K562 (cell line): ENCODE data around the gene CPA2.

ENCODE experiments used
- BCLAF1 ChIP-seq, 2 experiments: fragments of 450-650 bp in 1 of 2; IDR thresholded peaks; 2 replicates each; pipeline ENCODE4 v1.6.1; 2011 to 2017; ENCODE audit warnings: low read depth in 2 of 2, antibody characterized with exemption in 1 of 2, borderline replicate concordance in 1 of 2, low read length in 1 of 2, mild to moderate bottlenecking in 1 of 2, mixed read lengths in 1 of 2; ENCODE audit not compliant: control insufficient read depth in 1 of 2
- CCAR2 ChIP-seq: fragments of 200-400 bp; formaldehyde crosslinking; IDR thresholded peaks from 2 replicates; pipeline ENCODE4 v1.6.1; 2017; ENCODE audit warnings: mild to moderate bottlenecking, low read depth, low read length
- CTCF ChIP-seq, 3 experiments: IDR thresholded peaks in 2 of 3; conservative IDR thresholded peaks in 1 of 3; 2 replicates each; pipeline ENCODE4 v1.5.1; 2011 to 2012; ENCODE audit warnings: low read length in 3 of 3, mild to moderate bottlenecking in 3 of 3, control low read depth in 2 of 3, improper control_type of control experiment in 1 of 3, inconsistent platforms in 1 of 3, low read depth in 1 of 3, mixed read lengths in 1 of 3, moderate library complexity in 1 of 3; ENCODE audit not compliant: insufficient read depth in 2 of 3
- EP300 ChIP-seq: IDR thresholded peaks from 2 replicates; pipeline ENCODE4 v1.6.1; 2012; ENCODE audit warnings: low read length, improper control_type of control experiment
- PCBP2 ChIP-seq: fragments of 200-400 bp; formaldehyde crosslinking; IDR thresholded peaks from 2 replicates; pipeline ENCODE4 v1.6.1; 2018; ENCODE audit warnings: low read length, low read depth, mild to moderate bottlenecking, moderate library complexity; ENCODE audit not compliant: poor library complexity, severe bottlenecking
- RAD51 ChIP-seq: fragments of 450-650 bp; IDR thresholded peaks from 2 replicates; pipeline ENCODE4 v1.7.1; 2016; ENCODE audit warnings: low read depth, mild to moderate bottlenecking, borderline replicate concordance
- REST ChIP-seq, 2 experiments: fragments of 450-650 bp; formaldehyde crosslinking in 1 of 2; IDR thresholded peaks; 2 replicates each; pipeline versions ENCODE4 v1.4.0 to v1.6.1; 2014 to 2020; ENCODE audit warnings: mild to moderate bottlenecking in 2 of 2, borderline replicate concordance in 1 of 2, low read depth in 1 of 2
- TCF7L2 ChIP-seq: fragments of 150-350 bp; IDR thresholded peaks from 2 replicates; pipeline ENCODE4 v1.6.1; 2016; ENCODE audit warnings: low read depth, mild to moderate bottlenecking, low read length, moderate library complexity
- ZNF134 ChIP-seq: fragments of 250-450 bp; sonication (Bioruptor Pico); conservative IDR thresholded peaks from 2 replicates; pipeline ENCODE4 v1.4.0; 2020
- ZNF224 ChIP-seq: sonication (generic); formaldehyde crosslinking; IDR thresholded peaks from 2 replicates; pipeline ENCODE4 v1.8.0; 2022; ENCODE audit warnings: mild to moderate bottlenecking, missing genetic modification reagents
- ZNF589 ChIP-seq: fragments of 200-800 bp; sonication (Bioruptor generic); IDR thresholded peaks from 2 replicates; pipeline ENCODE4 v1.6.1; 2016; ENCODE audit warnings: low read depth, missing genetic modification characterization, missing compliant biosample characterization

GRCh38 chr7:130223646-130224045, 43.0 kb upstream of the CPA2 start:
- TF ChIP-seq TCF7L2 (no peak), RAD51 (no peak), CTCF (IDR thresholded peaks at IDR 0.05 in 2 of 3, conservative IDR thresholded peaks at IDR 0.05 in 1 of 3; ENCODE audit: insufficient read depth in 2 of 3, low read depth in 1 of 3, low read length in 3 of 3) (no peak), BCLAF1 (IDR thresholded peaks at IDR 0.05; ENCODE audit: borderline replicate concordance in 1 of 2, control insufficient read depth in 1 of 2, low read depth in 2 of 2, low read length in 1 of 2) (no peak), CCAR2 (no peak), PCBP2 (no peak), ZNF589 (CRISPR knock-in tag) (no peak), EP300 (no peak), ZNF134 (CRISPR knock-in tag) (no peak), REST (IDR thresholded peaks at IDR 0.05; ENCODE audit: borderline replicate concordance) (no peak), REST (CRISPR knock-in tag; IDR thresholded peaks at IDR 0.05; ENCODE audit: low read depth) (no peak), ZNF224 (CRISPR knock-in tag) (no peak)
